GM23338 (cell line): ENCODE data around the gene HHATL. TPM values are rescaled to one million over a fixed set of nuclear protein-coding genes. Genes with fewer than 3 reads are reported as not detected.

Experiments used
- ATAC-seq: fragments of 200-7000 bp; cut with Tn5 transposase; 3 replicates; pipeline ENCODE4 v1.9.1; 2020
- DNase-seq: peaks from one replicate; pipeline ENCODE4 v3.0.0-alpha.2; 2015; ENCODE audit warnings: low spot score
- H2AFZ ChIP-seq: fragments of 200-600 bp; sonication (generic); 2 replicates; pipeline ENCODE4 v1.8.0; 2016; ENCODE audit warnings: antibody characterized with exemption, mild to moderate bottlenecking, moderate library complexity
- H3F3A ChIP-seq: fragments of 200-600 bp; sonication (generic); replicated peaks from 2 replicates; pipeline ENCODE4 v1.8.0; 2017; ENCODE audit warnings: antibody characterized with exemption, mixed run types, low read depth
- H3K27ac ChIP-seq: fragments of 200-600 bp; sonication (generic); 2 replicates; pipeline ENCODE4 v1.6.1; 2016; ENCODE audit warnings: low read depth
- H3K27me3 ChIP-seq: fragments of 200-600 bp; sonication (generic); 2 replicates; pipeline ENCODE4 v1.8.0; 2016; ENCODE audit warnings: mild to moderate bottlenecking, mixed run types, moderate library complexity; ENCODE audit not compliant: insufficient read depth
- H3K36me3 ChIP-seq: fragments of 200-600 bp; sonication (generic); 2 replicates; pipeline ENCODE4 v1.8.0; 2016; ENCODE audit warnings: mild to moderate bottlenecking; ENCODE audit not compliant: insufficient read depth
- H3K4me1 ChIP-seq: fragments of 200-600 bp; sonication (generic); 2 replicates; pipeline ENCODE4 v1.8.0; 2016; ENCODE audit warnings: mild to moderate bottlenecking, moderate library complexity; ENCODE audit not compliant: insufficient read depth
- H3K4me2 ChIP-seq: fragments of 200-600 bp; sonication (generic); 2 replicates; pipeline ENCODE4 v1.7.1; 2017; ENCODE audit warnings: mixed run types
- H3K4me3 ChIP-seq: fragments of 200-600 bp; sonication (generic); 2 replicates; pipeline ENCODE4 v1.6.1; 2016; ENCODE audit warnings: mixed run types
- H3K79me2 ChIP-seq: fragments of 200-600 bp; sonication (generic); replicated peaks from 2 replicates; pipeline ENCODE4 v1.8.0; 2017; ENCODE audit warnings: mild to moderate bottlenecking; ENCODE audit not compliant: insufficient read depth
- H3K9me2 ChIP-seq: fragments of 200-600 bp; sonication (generic); 2 replicates; pipeline ENCODE4 v1.8.0; 2017; ENCODE audit not compliant: insufficient read depth
- H4K20me1 ChIP-seq: fragments of 200-600 bp; sonication (generic); replicated peaks from 2 replicates; pipeline ENCODE4 v1.8.0; 2017; ENCODE audit warnings: mild to moderate bottlenecking; ENCODE audit not compliant: insufficient read depth
- H3K27ac Mint-ChIP-seq: 2 replicates; pipeline ENCODE4 v1.8.0; 2020; ENCODE audit warnings: inconsistent platforms, mild to moderate bottlenecking, moderate library complexity, mixed read lengths
- H3K27me3 Mint-ChIP-seq: 3 replicates; pipeline ENCODE4 v1.8.0; 2022; ENCODE audit warnings: low read depth, mild to moderate bottlenecking, moderate library complexity, mixed read lengths, inconsistent platforms; ENCODE audit not compliant: insufficient read depth, poor library complexity
- H3K36me3 Mint-ChIP-seq: 3 replicates; pipeline ENCODE4 v1.8.0; 2021; ENCODE audit warnings: low read depth, mild to moderate bottlenecking, inconsistent platforms, moderate library complexity, mixed read lengths
- H3K4me1 Mint-ChIP-seq: 3 replicates; pipeline ENCODE4 v1.8.0; 2020; ENCODE audit warnings: mild to moderate bottlenecking, inconsistent platforms, mixed read lengths
- H3K4me3 Mint-ChIP-seq: 3 replicates; pipeline ENCODE4 v1.8.0; 2021; ENCODE audit warnings: moderate library complexity, mild to moderate bottlenecking, inconsistent platforms, mixed read lengths
- H3K9me3 Mint-ChIP-seq: 3 replicates; pipeline ENCODE4 v1.8.0; 2020; ENCODE audit warnings: moderate library complexity, mild to moderate bottlenecking, inconsistent platforms, mixed read lengths
- CREB1 ChIP-seq: fragments of 250-450 bp; sonication (Bioruptor Pico); IDR thresholded peaks from 2 replicates; pipeline ENCODE4 v1.5.0; 2020; ENCODE audit warnings: low read depth, mild to moderate bottlenecking, moderate library complexity
- EZH2 ChIP-seq: fragments of 200-600 bp; sonication (generic); IDR thresholded peaks from one replicate; pipeline ENCODE4 v1.8.0; 2017; ENCODE audit warnings: antibody characterized with exemption, mild to moderate bottlenecking, low read depth; ENCODE audit not compliant: unreplicated experiment
- EZH2phosphoT487 ChIP-seq: fragments of 200-600 bp; sonication (generic); IDR thresholded peaks from one replicate; pipeline ENCODE4 v1.8.1; 2018; ENCODE audit warnings: antibody characterized with exemption; ENCODE audit not compliant: unreplicated experiment
- JUNB ChIP-seq: IDR thresholded peaks from one replicate; pipeline ENCODE4 v1.6.1; 2016; ENCODE audit warnings: antibody characterized with exemption; ENCODE audit not compliant: unreplicated experiment
- NANOG ChIP-seq: IDR thresholded peaks from 2 replicates; pipeline ENCODE4 v1.6.1; 2016; ENCODE audit warnings: antibody characterized with exemption, borderline replicate concordance
- POLR2AphosphoS5 ChIP-seq: IDR thresholded peaks from 2 replicates; pipeline ENCODE4 v1.6.1; 2016; ENCODE audit warnings: antibody characterized with exemption, low read depth
- REST ChIP-seq: IDR thresholded peaks from one replicate; pipeline ENCODE4 v1.6.1; 2018; ENCODE audit warnings: antibody characterized with exemption; ENCODE audit not compliant: unreplicated experiment
- STAT1 ChIP-seq: IDR thresholded peaks from one replicate; pipeline ENCODE4 v1.6.1; 2016; ENCODE audit warnings: antibody characterized with exemption; ENCODE audit not compliant: unreplicated experiment
- ZNF114 ChIP-seq: fragments of 250-450 bp; sonication (Bioruptor Pico); IDR thresholded peaks from 2 replicates; pipeline ENCODE4 v1.5.0; 2020; ENCODE audit warnings: mild to moderate bottlenecking, moderate library complexity
- ZNF331 ChIP-seq: fragments of 250-450 bp; sonication (Bioruptor Pico); IDR thresholded peaks from 2 replicates; pipeline ENCODE4 v1.5.0; 2020; ENCODE audit warnings: low read depth, mild to moderate bottlenecking, moderate library complexity
- polyA plus RNA-seq: library from polyadenylated mRNA; unstranded; fragments of >200 nt; fragmentation: Nextera tagmentation; extraction: Ambion mirVana; gene quantifications from 2 replicates; pipeline ENCODE4 v1.2.1, GENCODE V29; 2016
- total RNA-seq: library from RNA; depleted of rRNA; stranded (reverse); fragments of >200 nt; shearing (Covaris generic); gene quantifications from 2 replicates; pipeline ENCODE4 v1.2.3, GENCODE V29; 2014
- TF ChIP-seq, protein P1 (sequence below): fragments of 250-450 bp; sonication (Bioruptor Pico); IDR thresholded peaks from 2 replicates; pipeline ENCODE4 v1.5.0; 2020; ENCODE audit warnings: mild to moderate bottlenecking, moderate library complexity
- TF ChIP-seq, protein P2 (sequence below), 2 experiments: fragments of 200-600 bp in 1 of 2; sonication (generic) in 1 of 2; conservative IDR thresholded peaks; 2 replicates each; pipeline versions ENCODE4 v1.5.1 to v1.6.1; 2016 to 2017; ENCODE audit warnings: antibody characterized with exemption in 2 of 2, low read depth in 2 of 2, mild to moderate bottlenecking in 2 of 2, moderate library complexity in 1 of 2
- TF ChIP-seq, protein P3 (sequence below): IDR thresholded peaks from 2 replicates; pipeline ENCODE4 v1.6.1; 2016; ENCODE audit warnings: antibody characterized with exemption

HHATL gene
- total and polyA plus RNA-seq, 2 experiments from 2014 or later: not detected

DNA sequence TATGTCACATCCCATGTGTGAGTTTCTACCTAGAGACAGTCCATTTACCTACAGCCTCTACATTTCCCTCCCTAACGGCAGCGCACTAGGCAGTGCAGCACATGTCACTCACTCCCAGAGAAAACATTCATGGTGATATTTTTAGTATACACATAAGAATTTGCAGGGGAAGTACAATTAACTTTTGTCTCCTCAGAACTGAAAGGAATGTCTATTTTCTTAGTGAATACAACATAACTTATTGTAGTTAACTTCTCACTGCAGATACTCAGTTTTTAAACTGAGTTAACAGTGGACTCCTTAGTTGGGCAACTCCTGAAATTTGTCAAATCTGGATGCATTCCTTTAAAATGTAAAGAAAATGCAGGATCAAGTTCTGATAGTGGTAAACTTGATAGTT is 53.6 kb downstream of the HHATL start:
- Mint-ChIP-seq H3K36me3 (peaks cover 47% of the 10 kb centered on the region), H3K27ac (no peak overlapping the region), H3K27me3 (peaks cover 11% of the 10 kb centered on the region), H3K4me3 (no peak overlapping the region), H3K9me3 (no peaks in the 10 kb centered on the region; the same call in 2 of the 3 replicates), H3K4me1 (peaks cover 46% of the 10 kb centered on the region)
- Histone ChIP-seq H2AFZ (no peak overlapping the region), H3K9me2 (no peaks in the 10 kb centered on the region), H3K4me3 (no peak overlapping the region), H3K27ac (peak overlapping the region; percentile 59; the same call in 1 of the 2 replicates), H3K4me1 (peaks cover 24% of the 10 kb centered on the region; the same call in 1 of the 2 replicates), H4K20me1 (no peaks in the 10 kb centered on the region; the same call in 1 of the 2 replicates), H3K4me2 (no peak overlapping the region), H3F3A (no peaks in the 10 kb centered on the region), H3K27me3 (no peaks in the 10 kb centered on the region), H3K36me3 (peaks cover 20% of the 10 kb centered on the region), H3K79me2 (no peaks in the 10 kb centered on the region)
- TF ChIP-seq STAT1 (no peak), JUNB (no peak), REST (no peak), NANOG (no peak), EZH2 (no peak), ZNF114 (CRISPR knock-in tag) (no peak), EZH2phosphoT487 (no peak), POLR2AphosphoS5 (no peak), CREB1 (CRISPR knock-in tag) (no peak), ZNF331 (CRISPR knock-in tag) (no peak)
- TF ChIP-seq, protein P1, sequence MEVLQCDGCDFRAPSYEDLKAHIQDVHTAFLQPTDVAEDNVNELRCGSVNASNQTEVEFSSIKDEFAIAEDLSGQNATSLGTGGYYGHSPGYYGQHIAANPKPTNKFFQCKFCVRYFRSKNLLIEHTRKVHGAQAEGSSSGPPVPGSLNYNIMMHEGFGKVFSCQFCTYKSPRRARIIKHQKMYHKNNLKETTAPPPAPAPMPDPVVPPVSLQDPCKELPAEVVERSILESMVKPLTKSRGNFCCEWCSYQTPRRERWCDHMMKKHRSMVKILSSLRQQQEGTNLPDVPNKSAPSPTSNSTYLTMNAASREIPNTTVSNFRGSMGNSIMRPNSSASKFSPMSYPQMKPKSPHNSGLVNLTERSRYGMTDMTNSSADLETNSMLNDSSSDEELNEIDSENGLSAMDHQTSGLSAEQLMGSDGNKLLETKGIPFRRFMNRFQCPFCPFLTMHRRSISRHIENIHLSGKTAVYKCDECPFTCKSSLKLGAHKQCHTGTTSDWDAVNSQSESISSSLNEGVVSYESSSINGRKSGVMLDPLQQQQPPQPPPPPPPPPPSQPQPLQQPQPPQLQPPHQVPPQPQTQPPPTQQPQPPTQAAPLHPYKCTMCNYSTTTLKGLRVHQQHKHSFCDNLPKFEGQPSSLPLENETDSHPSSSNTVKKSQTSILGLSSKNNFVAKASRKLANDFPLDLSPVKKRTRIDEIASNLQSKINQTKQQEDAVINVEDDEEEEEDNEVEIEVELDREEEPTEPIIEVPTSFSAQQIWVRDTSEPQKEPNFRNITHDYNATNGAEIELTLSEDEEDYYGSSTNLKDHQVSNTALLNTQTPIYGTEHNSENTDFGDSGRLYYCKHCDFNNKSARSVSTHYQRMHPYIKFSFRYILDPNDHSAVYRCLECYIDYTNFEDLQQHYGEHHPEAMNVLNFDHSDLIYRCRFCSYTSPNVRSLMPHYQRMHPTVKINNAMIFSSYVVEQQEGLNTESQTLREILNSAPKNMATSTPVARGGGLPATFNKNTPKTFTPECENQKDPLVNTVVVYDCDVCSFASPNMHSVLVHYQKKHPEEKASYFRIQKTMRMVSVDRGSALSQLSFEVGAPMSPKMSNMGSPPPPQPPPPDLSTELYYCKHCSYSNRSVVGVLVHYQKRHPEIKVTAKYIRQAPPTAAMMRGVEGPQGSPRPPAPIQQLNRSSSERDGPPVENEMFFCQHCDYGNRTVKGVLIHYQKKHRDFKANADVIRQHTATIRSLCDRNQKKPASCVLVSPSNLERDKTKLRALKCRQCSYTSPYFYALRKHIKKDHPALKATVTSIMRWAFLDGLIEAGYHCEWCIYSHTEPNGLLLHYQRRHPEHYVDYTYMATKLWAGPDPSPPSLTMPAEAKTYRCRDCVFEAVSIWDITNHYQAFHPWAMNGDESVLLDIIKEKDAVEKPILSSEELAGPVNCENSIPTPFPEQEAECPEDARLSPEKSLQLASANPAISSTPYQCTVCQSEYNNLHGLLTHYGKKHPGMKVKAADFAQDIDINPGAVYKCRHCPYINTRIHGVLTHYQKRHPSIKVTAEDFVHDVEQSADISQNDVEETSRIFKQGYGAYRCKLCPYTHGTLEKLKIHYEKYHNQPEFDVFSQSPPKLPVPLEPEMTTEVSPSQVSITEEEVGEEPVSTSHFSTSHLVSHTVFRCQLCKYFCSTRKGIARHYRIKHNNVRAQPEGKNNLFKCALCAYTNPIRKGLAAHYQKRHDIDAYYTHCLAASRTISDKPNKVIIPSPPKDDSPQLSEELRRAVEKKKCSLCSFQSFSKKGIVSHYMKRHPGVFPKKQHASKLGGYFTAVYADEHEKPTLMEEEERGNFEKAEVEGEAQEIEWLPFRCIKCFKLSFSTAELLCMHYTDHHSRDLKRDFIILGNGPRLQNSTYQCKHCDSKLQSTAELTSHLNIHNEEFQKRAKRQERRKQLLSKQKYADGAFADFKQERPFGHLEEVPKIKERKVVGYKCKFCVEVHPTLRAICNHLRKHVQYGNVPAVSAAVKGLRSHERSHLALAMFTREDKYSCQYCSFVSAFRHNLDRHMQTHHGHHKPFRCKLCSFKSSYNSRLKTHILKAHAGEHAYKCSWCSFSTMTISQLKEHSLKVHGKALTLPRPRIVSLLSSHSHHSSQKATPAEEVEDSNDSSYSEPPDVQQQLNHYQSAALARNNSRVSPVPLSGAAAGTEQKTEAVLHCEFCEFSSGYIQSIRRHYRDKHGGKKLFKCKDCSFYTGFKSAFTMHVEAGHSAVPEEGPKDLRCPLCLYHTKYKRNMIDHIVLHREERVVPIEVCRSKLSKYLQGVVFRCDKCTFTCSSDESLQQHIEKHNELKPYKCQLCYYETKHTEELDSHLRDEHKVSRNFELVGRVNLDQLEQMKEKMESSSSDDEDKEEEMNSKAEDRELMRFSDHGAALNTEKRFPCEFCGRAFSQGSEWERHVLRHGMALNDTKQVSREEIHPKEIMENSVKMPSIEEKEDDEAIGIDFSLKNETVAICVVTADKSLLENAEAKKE (CRISPR knock-in tag): no peak
- TF ChIP-seq, protein P2, sequence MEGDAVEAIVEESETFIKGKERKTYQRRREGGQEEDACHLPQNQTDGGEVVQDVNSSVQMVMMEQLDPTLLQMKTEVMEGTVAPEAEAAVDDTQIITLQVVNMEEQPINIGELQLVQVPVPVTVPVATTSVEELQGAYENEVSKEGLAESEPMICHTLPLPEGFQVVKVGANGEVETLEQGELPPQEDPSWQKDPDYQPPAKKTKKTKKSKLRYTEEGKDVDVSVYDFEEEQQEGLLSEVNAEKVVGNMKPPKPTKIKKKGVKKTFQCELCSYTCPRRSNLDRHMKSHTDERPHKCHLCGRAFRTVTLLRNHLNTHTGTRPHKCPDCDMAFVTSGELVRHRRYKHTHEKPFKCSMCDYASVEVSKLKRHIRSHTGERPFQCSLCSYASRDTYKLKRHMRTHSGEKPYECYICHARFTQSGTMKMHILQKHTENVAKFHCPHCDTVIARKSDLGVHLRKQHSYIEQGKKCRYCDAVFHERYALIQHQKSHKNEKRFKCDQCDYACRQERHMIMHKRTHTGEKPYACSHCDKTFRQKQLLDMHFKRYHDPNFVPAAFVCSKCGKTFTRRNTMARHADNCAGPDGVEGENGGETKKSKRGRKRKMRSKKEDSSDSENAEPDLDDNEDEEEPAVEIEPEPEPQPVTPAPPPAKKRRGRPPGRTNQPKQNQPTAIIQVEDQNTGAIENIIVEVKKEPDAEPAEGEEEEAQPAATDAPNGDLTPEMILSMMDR (conservative IDR thresholded peaks at IDR 0.05; ENCODE audit: low read depth in 2 of 2): no peak
- TF ChIP-seq, protein P3, sequence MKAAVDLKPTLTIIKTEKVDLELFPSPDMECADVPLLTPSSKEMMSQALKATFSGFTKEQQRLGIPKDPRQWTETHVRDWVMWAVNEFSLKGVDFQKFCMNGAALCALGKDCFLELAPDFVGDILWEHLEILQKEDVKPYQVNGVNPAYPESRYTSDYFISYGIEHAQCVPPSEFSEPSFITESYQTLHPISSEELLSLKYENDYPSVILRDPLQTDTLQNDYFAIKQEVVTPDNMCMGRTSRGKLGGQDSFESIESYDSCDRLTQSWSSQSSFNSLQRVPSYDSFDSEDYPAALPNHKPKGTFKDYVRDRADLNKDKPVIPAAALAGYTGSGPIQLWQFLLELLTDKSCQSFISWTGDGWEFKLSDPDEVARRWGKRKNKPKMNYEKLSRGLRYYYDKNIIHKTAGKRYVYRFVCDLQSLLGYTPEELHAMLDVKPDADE: no peak
- ATAC-seq: no peak
- DNase-seq: no peak
